Stimulated activated naive CD4-positive, alpha-beta T cell treated with Interleukin-2 at 50 U/mL for 16 hours (primary cell): ENCODE measurements around the gene HTR2B.
"Not testable (repeated sequence)": the region's sequence is repeated elsewhere in the genome, so short reads cannot be mapped to it uniquely, and the experiment has no call there.

Source experiments
- DNase-seq: peaks from one replicate; lab custom pipeline; 2025; lab: John Stamatoyannopoulos, UW

Gene HTR2B

GRCh38 chr2:231093933-231094332 is 30.9 kb downstream of the HTR2B start:
- DNase-seq = no peak

- no peak for DNase-seq
Observed at GRCh38 chr2:231088754-231089153, 36.1 kb downstream of the HTR2B start.

- no peak for DNase-seq
Observed at GRCh38 chr2:231084565-231084964, 40.3 kb downstream of the HTR2B start.

GRCh38 chr2:231069379-231070054 is 55.3 kb downstream of the HTR2B start:
- no peak for DNase-seq

- no peak for DNase-seq
Observed at GRCh38 chr2:231068525-231069222, 56.2 kb downstream of the HTR2B start.

GRCh38 chr2:231067531-231067930 is 57.3 kb downstream of the HTR2B start:
- not testable (repeated sequence) for DNase-seq

GRCh38 chr2:231065966-231066365 is 58.9 kb downstream of the HTR2B start:
- no peak for DNase-seq

- DNase-seq = no peak
Observed at GRCh38 chr2:231063347-231063746, 61.5 kb downstream of the HTR2B start.

GRCh38 chr2:231062776-231063175 is 62.1 kb downstream of the HTR2B start:
- DNase-seq = no peak

GRCh38 chr2:231059756-231060155 is 65.1 kb downstream of the HTR2B start:
- no peak for DNase-seq

- DNase-seq = no peak
Observed at GRCh38 chr2:231058761-231059550, 65.9 kb downstream of the HTR2B start.
